Measurements from ENCODE around the gene JADE2.

DNA sequence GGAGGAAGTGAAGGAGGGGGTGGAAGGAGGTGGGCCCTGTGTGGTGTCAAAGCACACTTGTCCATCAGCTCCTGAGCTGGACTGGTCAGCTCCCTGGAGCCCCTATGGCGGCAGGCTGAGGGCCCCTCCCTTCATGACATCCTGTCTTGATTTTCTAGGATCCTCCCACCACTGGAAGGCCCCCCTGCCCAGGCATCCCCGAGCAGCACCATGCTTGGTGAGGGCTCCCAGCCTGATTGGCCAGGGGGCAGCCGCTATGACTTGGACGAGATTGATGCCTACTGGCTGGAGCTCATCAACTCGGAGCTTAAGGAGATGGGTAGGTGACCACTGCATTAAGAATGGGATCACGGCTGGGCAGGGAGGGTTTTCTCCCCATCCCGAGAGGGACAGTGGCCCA is 34.2 kb downstream of the JADE2 start:
- TF ChIP-seq, protein P1, sequence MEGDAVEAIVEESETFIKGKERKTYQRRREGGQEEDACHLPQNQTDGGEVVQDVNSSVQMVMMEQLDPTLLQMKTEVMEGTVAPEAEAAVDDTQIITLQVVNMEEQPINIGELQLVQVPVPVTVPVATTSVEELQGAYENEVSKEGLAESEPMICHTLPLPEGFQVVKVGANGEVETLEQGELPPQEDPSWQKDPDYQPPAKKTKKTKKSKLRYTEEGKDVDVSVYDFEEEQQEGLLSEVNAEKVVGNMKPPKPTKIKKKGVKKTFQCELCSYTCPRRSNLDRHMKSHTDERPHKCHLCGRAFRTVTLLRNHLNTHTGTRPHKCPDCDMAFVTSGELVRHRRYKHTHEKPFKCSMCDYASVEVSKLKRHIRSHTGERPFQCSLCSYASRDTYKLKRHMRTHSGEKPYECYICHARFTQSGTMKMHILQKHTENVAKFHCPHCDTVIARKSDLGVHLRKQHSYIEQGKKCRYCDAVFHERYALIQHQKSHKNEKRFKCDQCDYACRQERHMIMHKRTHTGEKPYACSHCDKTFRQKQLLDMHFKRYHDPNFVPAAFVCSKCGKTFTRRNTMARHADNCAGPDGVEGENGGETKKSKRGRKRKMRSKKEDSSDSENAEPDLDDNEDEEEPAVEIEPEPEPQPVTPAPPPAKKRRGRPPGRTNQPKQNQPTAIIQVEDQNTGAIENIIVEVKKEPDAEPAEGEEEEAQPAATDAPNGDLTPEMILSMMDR (conservative IDR thresholded peaks at IDR 0.05; ENCODE audit: low read length): no peak
- TF ChIP-seq EZH2phosphoT487 (IDR thresholded peaks at IDR 0.05; ENCODE audit: borderline replicate concordance, low read depth, low read length): no peak

All from OCI-LY7 (cell line).